IMR-90 (cell line): ENCODE measurements around the gene ATP2C2. TPM values are rescaled to one million over a fixed set of nuclear protein-coding genes. Genes with fewer than 3 reads are reported as not detected.

Experiments
- ATAC-seq: fragments of 200-7000 bp; cut with Tn5 transposase; 2 replicates; pipeline ENCODE4 v1.9.1; 2020; ENCODE audit warnings: low read depth, mild to moderate bottlenecking, moderate library complexity
- BruUV-seq: library from RNA; stranded (reverse); fragments of 400-500 nt; replicated peaks from 2 replicates; lab custom pipeline; 2021; lab: Mats Ljungman, UMichigan
- CTCF ChIA-PET: fragments of 300-600 bp; formaldehyde crosslinking; extraction: SDS; loops from one replicate; lab custom pipeline; 2021; ENCODE audit warnings: antibody characterized with exemption; lab: Yijun Ruan, JAX
- POLR2A ChIA-PET: fragments of 300-600 bp; sonication (Branson Sonifier 250); formaldehyde crosslinking; loops from one replicate; lab custom pipeline; 2022; ENCODE audit warnings: antibody characterized with exemption; ENCODE audit not compliant: unreplicated experiment; lab: Charles Lee
- DNase-seq: peaks from one replicate; pipeline ENCODE4 v3.0.0; 2013
- H2AFZ ChIP-seq: replicated peaks from 2 replicates; pipeline ENCODE3; 2013; ENCODE audit warnings: low read length, mild to moderate bottlenecking; ENCODE audit not compliant: poor library complexity
- H2AK5ac ChIP-seq: 2 replicates; pipeline ENCODE4 v1.6.1; 2013; ENCODE audit warnings: low read depth, low read length, inconsistent platforms
- H2AK9ac ChIP-seq: replicated peaks from 2 replicates; pipeline ENCODE3; 2013; ENCODE audit warnings: mild to moderate bottlenecking, low read depth, low read length, moderate library complexity; ENCODE audit not compliant: poor library complexity
- H2BK120ac ChIP-seq: 2 replicates; pipeline ENCODE4 v1.6.1; 2013; ENCODE audit warnings: low read depth, low read length, inconsistent platforms
- H2BK15ac ChIP-seq: 3 replicates; pipeline ENCODE4 v1.6.1; 2013; ENCODE audit warnings: low read depth, low read length, inconsistent platforms
- H2BK20ac ChIP-seq: 2 replicates; pipeline ENCODE4 v1.6.1; 2013; ENCODE audit warnings: low read depth, mild to moderate bottlenecking, inconsistent platforms, low read length, moderate library complexity
- H2BK5ac ChIP-seq: 2 replicates; pipeline ENCODE4 v1.6.1; 2013; ENCODE audit warnings: mild to moderate bottlenecking, low read depth, low read length, inconsistent platforms; ENCODE audit not compliant: poor library complexity, severe bottlenecking
- H3K14ac ChIP-seq: replicated peaks from 2 replicates; pipeline ENCODE4 v1.6.1; 2013; ENCODE audit warnings: low read depth, low read length, inconsistent platforms
- H3K18ac ChIP-seq: 2 replicates; pipeline ENCODE4 v1.6.1; 2013; ENCODE audit warnings: low read depth, low read length, control low read depth
- H3K23ac ChIP-seq: 2 replicates; pipeline ENCODE4 v1.6.1; 2013; ENCODE audit warnings: low read depth, low read length, inconsistent platforms
- H3K27ac ChIP-seq: 2 replicates; pipeline ENCODE4 v1.5.1; 2013; ENCODE audit warnings: mild to moderate bottlenecking, control low read depth, low read length; ENCODE audit not compliant: insufficient read depth
- H3K27me3 ChIP-seq: 2 replicates; pipeline ENCODE4 v1.6.1; 2013; ENCODE audit warnings: low read length; ENCODE audit not compliant: control insufficient read depth, insufficient read depth
- H3K36me3 ChIP-seq: 2 replicates; pipeline ENCODE4 v1.6.1; 2013; ENCODE audit warnings: low read length, mixed read lengths; ENCODE audit not compliant: control insufficient read depth, insufficient read depth
- H3K4ac ChIP-seq: 2 replicates; pipeline ENCODE4 v1.6.1; 2013; ENCODE audit warnings: low read depth, low read length, inconsistent platforms
- H3K4me1 ChIP-seq: 2 replicates; pipeline ENCODE4 v1.6.1; 2013; ENCODE audit warnings: low read length, mixed read lengths; ENCODE audit not compliant: control insufficient read depth, insufficient read depth
- H3K4me2 ChIP-seq: 2 replicates; pipeline ENCODE4 v1.6.1; 2013; ENCODE audit warnings: low read depth, mild to moderate bottlenecking, control low read depth, low read length, moderate library complexity
- H3K4me3 ChIP-seq: 2 replicates; pipeline ENCODE4 v1.5.1; 2013; ENCODE audit warnings: low read depth, mild to moderate bottlenecking, control low read depth, low read length, moderate library complexity; ENCODE audit not compliant: insufficient read depth
- H3K56ac ChIP-seq: 2 replicates; pipeline ENCODE4 v1.6.1; 2013; ENCODE audit warnings: low read length, inconsistent platforms; ENCODE audit not compliant: insufficient read depth; ENCODE audit errors: extremely low read depth
- H3K79me1 ChIP-seq, 2 experiments: 2 replicates each; pipeline ENCODE4 v1.6.1; 2013; ENCODE audit warnings: low read length in 2 of 2, inconsistent platforms in 1 of 2, low read depth in 1 of 2
- H3K9ac ChIP-seq: 2 replicates; pipeline ENCODE4 v1.6.1; 2013; ENCODE audit warnings: low read depth, low read length, control low read depth
- H3K9me1 ChIP-seq: 2 replicates; pipeline ENCODE4 v1.6.1; 2013; ENCODE audit warnings: low read length, inconsistent platforms; ENCODE audit not compliant: insufficient read depth
- H3K9me3 ChIP-seq: 2 replicates; pipeline ENCODE4 v1.6.1; 2013; ENCODE audit warnings: low read length; ENCODE audit not compliant: control insufficient read depth, insufficient read depth
- H4K20me1 ChIP-seq: 2 replicates; pipeline ENCODE4 v1.6.1; 2013; ENCODE audit warnings: low read length, inconsistent platforms; ENCODE audit not compliant: insufficient read depth
- H4K5ac ChIP-seq: 2 replicates; pipeline ENCODE4 v1.6.1; 2013; ENCODE audit warnings: mild to moderate bottlenecking, low read depth, low read length, control low read depth
- H4K8ac ChIP-seq, 2 experiments: 2 replicates each; pipeline ENCODE4 v1.6.1; 2013; ENCODE audit warnings: low read depth in 2 of 2, low read length in 2 of 2, control low read depth in 1 of 2, inconsistent platforms in 1 of 2
- H4K91ac ChIP-seq: 2 replicates; pipeline ENCODE4 v1.6.1; 2013; ENCODE audit warnings: low read depth, low read length, inconsistent platforms; ENCODE audit not compliant: insufficient read depth
- BHLHE40 ChIP-seq: fragments of 150-350 bp; IDR thresholded peaks from 2 replicates; pipeline ENCODE4 v1.6.1; 2016; ENCODE audit warnings: mild to moderate bottlenecking, low read depth, low read length
- FOS ChIP-seq: fragments of 150-350 bp; IDR thresholded peaks from 2 replicates; pipeline ENCODE4 v1.6.1; 2016; ENCODE audit warnings: low read depth, low read length
- MAZ ChIP-seq: IDR thresholded peaks from 2 replicates; pipeline ENCODE4 v1.6.1; 2012; ENCODE audit warnings: low read depth, mild to moderate bottlenecking, low read length, improper control_type of control experiment, moderate library complexity, borderline replicate concordance
- POLR2A ChIP-seq: IDR thresholded peaks from 2 replicates; pipeline ENCODE4 v1.6.1; 2012; ENCODE audit warnings: mild to moderate bottlenecking, low read depth, low read length
- WGBS, 2 experiments: methylation state at CpG; one replicate each; pipeline versions ENCODE4 v1.1.5 to v1.1.7; 2013; ENCODE audit warnings: missing lambda C conversion rate in 2 of 2; ENCODE audit not compliant: insufficient read length in 1 of 2; ENCODE audit errors: extremely low coverage in 2 of 2; 5-methylcytosine and 5-hydroxymethylcytosine counted together
- dilution Hi-C: fragments of 300-500 bp; cut with HindIII; formaldehyde crosslinking; loops from one replicate; pipeline ENCODE4 v1.14.3; 2018; ENCODE audit warnings: low sequenced_read_pairs; ENCODE audit not compliant: unreplicated experiment
- in situ Hi-C: fragments of 300-500 bp; cut with MboI; formaldehyde crosslinking; loops from 3 replicates; pipeline ENCODE4 v1.14.3; 2019; ENCODE audit warnings: low sequenced_read_pairs, inconsistent platforms, mixed read lengths
- intact Hi-C: fragments of 100-400 bp; cut with micrococcal nuclease; formaldehyde crosslinking; loops from 2 replicates; pipeline ENCODE4 v1.10.0; 2022
- polyA plus RNA-seq, 3 experiments: library from polyadenylated mRNA; depleted of rRNA; stranded (reverse); fragments of >200 nt; gene quantifications; 2 replicates each; pipeline ENCODE4 v1.2.3, GENCODE V29; 2012; ENCODE audit warnings: low replicate concordance in 1 of 3
- total RNA-seq: library from RNA; depleted of rRNA; stranded (reverse); fragments of >200 nt; gene quantifications from 2 replicates; pipeline ENCODE4 v1.2.3, GENCODE V29; 2012

The ATP2C2 gene
- total and polyA plus RNA-seq, 2 of the 4 experiments (the other 2 are of a cell fraction), result not detected

- intact Hi-C loops, result no loop called here
- no peaks in the 10 kb centered on the region for H3K27me3 ChIP-seq
These were observed 41.8 kb upstream of the ATP2C2 start for GRCh38 chr16:84326545-84326944.

More at GRCh38 chr16:84326545-84326944, 41.8 kb upstream of the ATP2C2 start:
- no peaks in the 10 kb centered on the region for H3K4me1 ChIP-seq
- no TSS peak for BruUV-seq
- H3K9me3 ChIP-seq, result no peaks in the 10 kb centered on the region
- no peak overlapping the region for H3K27ac ChIP-seq
- no peak overlapping the region for H2BK20ac ChIP-seq
- 0 out of 2 replicates have a peak, but pooled peaks cover 3% of the 10 kb centered on the region for H4K20me1 ChIP-seq
- ATAC-seq, result no peak
- no peak overlapping the region for H3K56ac ChIP-seq
- H3K4me2 ChIP-seq, result no peak overlapping the region
- CTCF ChIA-PET, result interaction anchor here (1.1 kb wide), 1 partner anchor 49 kb away, joined by 3 read pairs; no protein-coding TSS in a partner anchor
- H3K4me3 ChIP-seq, result no peak overlapping the region
- no peak overlapping the region for H3K23ac ChIP-seq
- dilution Hi-C loops, result no loop called here
- DNase-seq, result no peak
- H4K8ac ChIP-seq, result no peak overlapping the region
- no peak overlapping the region for H2BK15ac ChIP-seq
- H3K4ac ChIP-seq, result no peak overlapping the region
- H2BK5ac ChIP-seq, result no peak overlapping the region
- in situ Hi-C loops, result no loop called here
- H3K9me1 ChIP-seq, result no peaks in the 10 kb centered on the region
- H2AK5ac ChIP-seq, result no peak overlapping the region
- WGBS, 2 experiments, result 57% methylated on average over 1 of the region's 2 CpGs; no CpG with 5 or more reads in 1 of the 2 experiments
- no peaks in the 10 kb centered on the region for H3K79me1 ChIP-seq
- H4K91ac ChIP-seq, result no peak overlapping the region
- no peak overlapping the region for H3K14ac ChIP-seq
- TF ChIP-seq POLR2A (no peak), FOS (no peak), BHLHE40 (no peak), MAZ (no peak)
- H2BK120ac ChIP-seq, result no peak overlapping the region
- no peak overlapping the region for H2AFZ ChIP-seq
- no peak overlapping the region for H4K5ac ChIP-seq
- H3K9ac ChIP-seq, result no peak overlapping the region
- H3K18ac ChIP-seq, result no peak overlapping the region
- no peak overlapping the region for H2AK9ac ChIP-seq
- H3K36me3 ChIP-seq, result peaks cover 38% of the 10 kb centered on the region
- POLR2A ChIA-PET, result no interaction called here
